Left lung (tissue), 10 donors: ENCODE measurements around the gene RASL10B. TPM values are rescaled to one million over a fixed set of nuclear protein-coding genes. Genes with fewer than 3 reads are reported as not detected.
A peak's percentile ranks its signal among the peaks of the same experiment; 100 is the strongest.

Source experiments
- ATAC-seq: fragments of 200-7000 bp; cut with Tn5 transposase; one replicate; pipeline ENCODE4 v1.9.1; 2020; ENCODE audit warnings: moderate library complexity
- DNase-seq, 4 donors: peaks; one replicate each; pipeline ENCODE4 v3.0.0-alpha.2; 2013 to 2020
- H3K27ac ChIP-seq, 2 donors: fragments of 200-600 bp; sonication (generic) in 1 of 2; one replicate each; pipeline versions ENCODE4 v1.5.0 to v1.8.0; 2020 to 2021
- H3K27me3 ChIP-seq, 2 donors: fragments of 200-600 bp; sonication (generic) in 1 of 2; one replicate each; pipeline versions ENCODE4 v1.5.0 to v1.8.0; 2020 to 2021
- H3K36me3 ChIP-seq, 2 donors: fragments of 200-600 bp; sonication (generic) in 1 of 2; one replicate each; pipeline versions ENCODE4 v1.5.0 to v1.8.0; 2020 to 2021
- H3K4me1 ChIP-seq, 2 donors: fragments of 200-600 bp; one replicate each; pipeline ENCODE4 v1.8.0; 2021
- H3K4me3 ChIP-seq, 2 donors: fragments of 200-600 bp; sonication (generic) in 1 of 2; one replicate each; pipeline versions ENCODE4 v1.5.0 to v1.8.0; 2020 to 2021; ENCODE audit warnings: mild to moderate bottlenecking in 1 of 2
- H3K9me3 ChIP-seq, 2 donors: fragments of 200-600 bp; sonication (generic) in 1 of 2; one replicate each; pipeline versions ENCODE4 v1.5.0 to v1.8.0; 2020 to 2021
- CTCF ChIP-seq, 2 donors: fragments of 200-600 bp; sonication (generic) in 1 of 2; IDR thresholded peaks; one replicate each; pipeline versions ENCODE4 v1.5.0 to v1.8.0; 2021; ENCODE audit warnings: antibody characterized with exemption in 2 of 2
- intact Hi-C, 2 donors: fragments of 100-400 bp; cut with DNase I; formaldehyde crosslinking; loops; one replicate each; pipeline versions ENCODE4 v1.11.2 to v1.14.2; 2022
- polyA plus RNA-seq, 6 donors: library from polyadenylated mRNA; unstranded; fragments of 120-200 nt; gene quantifications; one replicate each; pipeline ENCODE4 v1.2.1, GENCODE V29; 2013; ENCODE audit not compliant: insufficient read length in 6 of 6
- total RNA-seq, 2 donors: library from RNA; stranded (reverse); fragmentation: NEBNext Ultra II Directional; extraction: Animal tissue kit (Norgen Biotek cat#: 25700); gene quantifications; one replicate each; pipeline ENCODE4 v1.2.1, GENCODE V29; 2021
- donor health status: DM: no; HTN: yes; CAD: no.
- donor health status: DM: no; HTN: no; CAD: no.

The RASL10B gene
- total and polyA plus RNA-seq, 8 donors = 0.52 to 3.4 (median 3.0) TPM

- H3K4me3 ChIP-seq = no peak overlapping the region
- H3K36me3 ChIP-seq = no peaks in the 10 kb centered on the region
- no peak for DNase-seq
- peaks cover 20 to 65% of the 10 kb centered on the region in 2 donors for H3K27me3 ChIP-seq
- no peaks in the 10 kb centered on the region for H3K9me3 ChIP-seq
- TF ChIP-seq CTCF (IDR thresholded peaks at IDR 0.05) = no peak
- peaks cover 5 to 10% of the 10 kb centered on the region in 2 donors for H3K4me1 ChIP-seq
- H3K27ac ChIP-seq = no peak overlapping the region
- ATAC-seq = no peak
- intact Hi-C loops = loop anchor here in 1 of 2 donors (5.0 kb wide), 1 partner anchor 128 kb away; no protein-coding TSS in a partner anchor
Observed at GRCh38 chr17:35744830-35745229, 13.4 kb downstream of the RASL10B start.

- no peak overlapping the region for H3K4me3 ChIP-seq
- ATAC-seq (no peak), DNase-seq (peak in 1 of 4 donors; percentile 40)
- no peaks in the 10 kb centered on the region for H3K36me3 ChIP-seq
- peaks cover 19 to 65% of the 10 kb centered on the region in 2 donors for H3K27me3 ChIP-seq
- H3K9me3 ChIP-seq = no peaks in the 10 kb centered on the region
- intact Hi-C loops = loop anchor here in 1 of 2 donors (5.0 kb wide), 1 partner anchor 128 kb away; no protein-coding TSS in a partner anchor
- peaks cover 5 to 14% of the 10 kb centered on the region in 2 donors for H3K4me1 ChIP-seq
- no peak for TF ChIP-seq CTCF (IDR thresholded peaks at IDR 0.05)
- no peak overlapping the region for H3K27ac ChIP-seq
Observed at GRCh38 chr17:35745246-35745645, 13.8 kb downstream of the RASL10B start.

- Histone ChIP-seq H3K36me3 (no peaks in the 10 kb centered on the region), H3K27me3 (peaks cover 13 to 65% of the 10 kb centered on the region in 2 donors), H3K4me3 (no peak overlapping the region), H3K27ac (no peak overlapping the region), H3K9me3 (no peaks in the 10 kb centered on the region), H3K4me1 (peaks cover 4 to 14% of the 10 kb centered on the region in 2 donors)
- DNase-seq (peak in 1 of 4 donors; percentile 38), ATAC-seq (no peak)
- TF ChIP-seq CTCF (IDR thresholded peaks at IDR 0.05) = no peak
- intact Hi-C loops = loop anchor here in 1 of 2 donors (5.0 kb wide), 1 partner anchor 129 kb away; no protein-coding TSS in a partner anchor
Observed at GRCh38 chr17:35745749-35746320, 14.4 kb downstream of the RASL10B start.

- peak; percentile 85 to 87 for TF ChIP-seq CTCF (IDR thresholded peaks at IDR 0.05)
- no peaks in the 10 kb centered on the region for H3K36me3 ChIP-seq
- no peaks in the 10 kb centered on the region for H3K9me3 ChIP-seq
- peaks cover 0 to 5% of the 10 kb centered on the region in 2 donors for H3K4me1 ChIP-seq
- ATAC-seq (peak; percentile 92), DNase-seq (peak; percentile 59 to 87 (median 71))
- intact Hi-C loops = loop anchor here in 1 of 2 donors (5.0 kb wide), 1 partner anchor 130 kb away; no protein-coding TSS in a partner anchor
- no peak overlapping the region for H3K27ac ChIP-seq
- H3K4me3 ChIP-seq = no peak overlapping the region
- H3K27me3 ChIP-seq = peaks cover 6 to 65% of the 10 kb centered on the region in 2 donors
Observed at GRCh38 chr17:35747540-35748017, 16.1 kb downstream of the RASL10B start.

GRCh38 chr17:35748341-35748841 lies 17.0 kb downstream of the RASL10B start:
- ATAC-seq (peak; percentile 70), DNase-seq (peak in 1 of 4 donors; percentile 52)
- no peaks in the 10 kb centered on the region for H3K9me3 ChIP-seq
- TF ChIP-seq CTCF (IDR thresholded peaks at IDR 0.05) = no peak
- H3K4me3 ChIP-seq = no peak overlapping the region
- intact Hi-C loops = loop anchor here in 1 of 2 donors (5.0 kb wide), 1 partner anchor 131 kb away; no protein-coding TSS in a partner anchor
- H3K4me1 ChIP-seq = peaks cover 0 to 5% of the 10 kb centered on the region in 2 donors
- H3K27me3 ChIP-seq = peaks cover 6 to 65% of the 10 kb centered on the region in 2 donors
- no peaks in the 10 kb centered on the region for H3K36me3 ChIP-seq
- H3K27ac ChIP-seq = no peak overlapping the region
